Measurements from ENCODE around the gene LRP1B. TPM values are rescaled to one million over a fixed set of nuclear protein-coding genes. Genes with fewer than 3 reads are reported as not detected.
"Not testable (repeated sequence)": the region's sequence is repeated elsewhere in the genome, so short reads cannot be mapped to it uniquely, and the experiment has no call there.

Gene LRP1B
- total RNA-seq, 1 donor from 2014 or later, result 8.8 TPM

GRCh38 chr2:140662504-140662903 is 1468.3 kb downstream of the LRP1B start:
- no peaks in the 10 kb centered on the region for H3K4me1 ChIP-seq
- H3K27ac ChIP-seq, result no peak overlapping the region
- H3K9me3 ChIP-seq, result no peaks in the 10 kb centered on the region
- no peak for DNase-seq (ENCODE audit: extremely low spot score in 2 of 2)
- intact Hi-C loops (cut with DNase I), result no loop called here
- H3K4me3 ChIP-seq, result no peak overlapping the region
- no peaks in the 10 kb centered on the region for H3K27me3 ChIP-seq
- TF ChIP-seq POLR2AphosphoS5 (IDR thresholded peaks at IDR 0.05; ENCODE audit: insufficient read depth in 1 of 2, low read depth in 1 of 2), result no peak
- TF ChIP-seq POLR2A (IDR thresholded peaks at IDR 0.05), result no peak
- TF ChIP-seq, protein P1, sequence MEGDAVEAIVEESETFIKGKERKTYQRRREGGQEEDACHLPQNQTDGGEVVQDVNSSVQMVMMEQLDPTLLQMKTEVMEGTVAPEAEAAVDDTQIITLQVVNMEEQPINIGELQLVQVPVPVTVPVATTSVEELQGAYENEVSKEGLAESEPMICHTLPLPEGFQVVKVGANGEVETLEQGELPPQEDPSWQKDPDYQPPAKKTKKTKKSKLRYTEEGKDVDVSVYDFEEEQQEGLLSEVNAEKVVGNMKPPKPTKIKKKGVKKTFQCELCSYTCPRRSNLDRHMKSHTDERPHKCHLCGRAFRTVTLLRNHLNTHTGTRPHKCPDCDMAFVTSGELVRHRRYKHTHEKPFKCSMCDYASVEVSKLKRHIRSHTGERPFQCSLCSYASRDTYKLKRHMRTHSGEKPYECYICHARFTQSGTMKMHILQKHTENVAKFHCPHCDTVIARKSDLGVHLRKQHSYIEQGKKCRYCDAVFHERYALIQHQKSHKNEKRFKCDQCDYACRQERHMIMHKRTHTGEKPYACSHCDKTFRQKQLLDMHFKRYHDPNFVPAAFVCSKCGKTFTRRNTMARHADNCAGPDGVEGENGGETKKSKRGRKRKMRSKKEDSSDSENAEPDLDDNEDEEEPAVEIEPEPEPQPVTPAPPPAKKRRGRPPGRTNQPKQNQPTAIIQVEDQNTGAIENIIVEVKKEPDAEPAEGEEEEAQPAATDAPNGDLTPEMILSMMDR (IDR thresholded peaks at IDR 0.05), result no peak
- no peaks in the 10 kb centered on the region for H3K36me3 ChIP-seq

- Histone ChIP-seq H3K4me1 (no peaks in the 10 kb centered on the region), H3K9me3 (no peaks in the 10 kb centered on the region), H3K36me3 (no peaks in the 10 kb centered on the region), H3K4me3 (no peak overlapping the region), H3K27ac (no peak overlapping the region), H3K27me3 (no peaks in the 10 kb centered on the region)
- intact Hi-C loops (cut with DNase I), result no loop called here
- no peak for DNase-seq (ENCODE audit: extremely low spot score in 2 of 2)
- no peak for TF ChIP-seq POLR2AphosphoS5 (IDR thresholded peaks at IDR 0.05; ENCODE audit: insufficient read depth in 1 of 2, low read depth in 1 of 2)
- TF ChIP-seq, protein P1 (IDR thresholded peaks at IDR 0.05), result no peak
- TF ChIP-seq POLR2A (IDR thresholded peaks at IDR 0.05), result no peak
Observed at GRCh38 chr2:140658760-140659692, 1471.8 kb downstream of the LRP1B start.

DNA sequence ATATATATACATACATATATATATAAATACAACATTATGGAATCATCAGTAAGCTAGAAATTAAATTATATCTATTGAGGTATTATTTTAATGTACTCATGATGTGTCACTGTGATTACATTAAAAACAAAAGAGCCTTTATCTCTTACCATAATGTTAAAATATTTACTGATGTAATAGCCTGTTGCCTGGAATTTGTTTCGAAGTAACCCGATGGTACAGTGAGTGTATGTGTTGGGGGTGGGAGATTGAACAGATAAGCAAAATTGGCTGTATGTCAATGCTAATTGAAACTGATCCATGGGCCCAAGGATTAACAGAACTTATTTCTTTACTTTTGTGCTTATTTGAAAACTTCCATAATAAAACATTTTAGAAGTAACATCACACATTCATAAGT is 1473.2 kb downstream of the LRP1B start:
- Histone ChIP-seq H3K9me3 (no peaks in the 10 kb centered on the region), H3K36me3 (no peaks in the 10 kb centered on the region), H3K4me1 (no peaks in the 10 kb centered on the region), H3K27ac (no peak overlapping the region), H3K27me3 (no peaks in the 10 kb centered on the region), H3K4me3 (no peak overlapping the region)
- intact Hi-C loops (cut with DNase I), result no loop called here
- no peak for DNase-seq (ENCODE audit: extremely low spot score in 2 of 2)
- TF ChIP-seq POLR2AphosphoS5 (IDR thresholded peaks at IDR 0.05; ENCODE audit: insufficient read depth in 1 of 2, low read depth in 1 of 2) (no peak), POLR2A (IDR thresholded peaks at IDR 0.05) (no peak)
- TF ChIP-seq, protein P1 (IDR thresholded peaks at IDR 0.05), result no peak

DNA sequence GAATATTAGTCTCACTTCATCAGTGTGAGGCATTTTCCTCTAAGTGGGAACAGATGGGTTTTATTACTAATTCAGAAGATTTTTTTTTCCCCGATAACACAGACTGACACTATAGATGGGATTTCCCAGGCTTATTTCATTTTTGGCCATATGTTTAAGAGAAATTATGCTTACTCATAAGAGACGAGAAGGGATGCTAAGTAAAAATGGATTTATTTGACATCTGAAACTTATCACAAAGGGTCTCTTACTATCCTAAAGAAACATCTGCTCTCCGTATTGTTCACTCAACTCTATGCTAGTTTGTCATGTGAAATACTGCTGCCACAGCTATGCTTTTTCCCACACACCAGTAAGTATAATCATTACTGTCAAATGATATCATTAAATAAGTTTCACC is 1476.3 kb downstream of the LRP1B start:
- H3K4me3 ChIP-seq, result no peak overlapping the region
- no peak overlapping the region for H3K27ac ChIP-seq
- TF ChIP-seq POLR2A (IDR thresholded peaks at IDR 0.05) (no peak), POLR2AphosphoS5 (IDR thresholded peaks at IDR 0.05; ENCODE audit: insufficient read depth in 1 of 2, low read depth in 1 of 2) (no peak)
- TF ChIP-seq, protein P1 (IDR thresholded peaks at IDR 0.05), result no peak
- no peak for DNase-seq (ENCODE audit: extremely low spot score in 2 of 2)
- intact Hi-C loops (cut with DNase I), result no loop called here
- H3K27me3 ChIP-seq, result no peaks in the 10 kb centered on the region
- H3K9me3 ChIP-seq, result no peaks in the 10 kb centered on the region
- H3K36me3 ChIP-seq, result no peaks in the 10 kb centered on the region
- no peaks in the 10 kb centered on the region for H3K4me1 ChIP-seq

GRCh38 chr2:140650825-140651224 is 1480.0 kb downstream of the LRP1B start:
- H3K27me3 ChIP-seq, result no peaks in the 10 kb centered on the region
- no peak for TF ChIP-seq POLR2AphosphoS5 (IDR thresholded peaks at IDR 0.05; ENCODE audit: insufficient read depth in 1 of 2, low read depth in 1 of 2)
- no peak for TF ChIP-seq POLR2A (IDR thresholded peaks at IDR 0.05)
- TF ChIP-seq, protein P1 (IDR thresholded peaks at IDR 0.05), result no peak
- no peaks in the 10 kb centered on the region for H3K9me3 ChIP-seq
- no peaks in the 10 kb centered on the region for H3K36me3 ChIP-seq
- no peaks in the 10 kb centered on the region for H3K4me1 ChIP-seq
- no peak for DNase-seq (ENCODE audit: extremely low spot score in 2 of 2)
- H3K27ac ChIP-seq, result no peak overlapping the region
- intact Hi-C loops (cut with DNase I), result no loop called here
- H3K4me3 ChIP-seq, result no peak overlapping the region

DNA sequence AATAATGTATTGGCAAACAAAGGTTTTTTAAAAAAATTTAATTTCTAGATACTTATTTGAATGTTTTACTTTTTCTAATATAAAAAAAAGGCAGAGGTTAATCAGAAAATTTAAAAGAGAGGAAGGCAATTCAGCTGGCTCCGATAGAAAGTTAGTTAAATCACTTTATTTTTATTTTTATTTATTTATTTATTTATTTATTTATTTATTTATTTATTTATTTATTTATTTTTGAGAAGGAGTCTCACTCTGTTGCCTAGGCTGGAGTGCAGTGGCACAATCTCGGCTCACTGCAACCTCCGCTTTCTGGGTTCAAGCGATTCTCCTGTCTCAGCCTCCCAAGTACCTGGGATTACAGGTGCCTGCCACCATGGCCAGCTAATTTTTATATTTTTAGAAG is 1480.7 kb downstream of the LRP1B start:
- H3K9me3 ChIP-seq; DNase-seq (ENCODE audit: extremely low spot score in 2 of 2); intact Hi-C loops (cut with DNase I); H3K27ac ChIP-seq; H3K4me3 ChIP-seq; H3K4me1 ChIP-seq; H3K36me3 ChIP-seq; H3K27me3 ChIP-seq: not testable (repeated sequence)

Measured in vagina (tissue), 2 donors.